GM12878 (cell line): ENCODE data around the gene FAM83G. TPM values are rescaled to one million over a fixed set of nuclear protein-coding genes. Genes with fewer than 3 reads are reported as not detected.

Experiments used
- ATAC-seq: fragments of 200-7000 bp; cut with Tn5 transposase; 3 replicates; pipeline ENCODE4 v1.9.1; 2020; ENCODE audit warnings: mild to moderate bottlenecking, moderate library complexity
- BruUV-seq: library from RNA; stranded (reverse); fragments of 400-500 nt; replicated peaks from 2 replicates; lab custom pipeline; 2021; lab: Mats Ljungman, UMichigan
- CTCF ChIA-PET: fragments of 300-600 bp; sonication (Branson Sonifier 250); formaldehyde crosslinking; extraction: SDS; loops from one replicate; lab custom pipeline; 2021; ENCODE audit warnings: inconsistent platforms; lab: Yijun Ruan, JAX
- POLR2A ChIA-PET: fragments of 350-600 bp; formaldehyde crosslinking; extraction: SDS; loops from one replicate; lab custom pipeline; 2021; ENCODE audit warnings: inconsistent platforms; lab: Charles Lee
- RAD21 ChIA-PET: fragments of 300-600 bp; sonication (Branson Sonifier 250); formaldehyde crosslinking; loops from one replicate; lab custom pipeline; 2023; ENCODE audit warnings: antibody characterized with exemption; ENCODE audit not compliant: unreplicated experiment; lab: Charles Lee
- SMC1A ChIA-PET: fragments of 300-600 bp; sonication (Branson Sonifier 250); formaldehyde crosslinking; loops from one replicate; lab custom pipeline; 2023; ENCODE audit not compliant: unreplicated experiment, uncharacterized antibody; lab: Charles Lee
- DNase-seq: peaks from one replicate; pipeline ENCODE4 v3.0.0-alpha.2; 2011; ENCODE audit warnings: low read depth, low spot score
- FAIRE-seq: peaks from 3 replicates; lab custom pipeline; 2011; peaks lifted over from hg19 to GRCh38; lab: Jason Lieb, UNC
- H2AFZ ChIP-seq: 2 replicates; pipeline ENCODE4 v1.6.0; 2011; ENCODE audit warnings: low read depth, low read length, control low read depth; ENCODE audit not compliant: control insufficient read depth
- H3K27ac ChIP-seq: 2 replicates; pipeline ENCODE4 v1.5.1; 2011; ENCODE audit warnings: control low read depth; ENCODE audit not compliant: control insufficient read depth, insufficient read depth
- H3K27me3 ChIP-seq, 2 experiments: replicated peaks in 1 of 2; 2 replicates each; pipeline versions ENCODE4 v1.6.0 to v1.6.1; 2011; ENCODE audit warnings: low read length in 1 of 2; ENCODE audit not compliant: control insufficient read depth in 2 of 2, insufficient read depth in 2 of 2
- H3K36me3 ChIP-seq, 2 experiments: 2 replicates each; pipeline ENCODE4 v1.5.1; 2011; ENCODE audit warnings: low read length in 1 of 2; ENCODE audit not compliant: control insufficient read depth in 2 of 2, insufficient read depth in 2 of 2
- H3K4me1 ChIP-seq: 2 replicates; pipeline ENCODE4 v1.6.1; 2011; ENCODE audit warnings: mild to moderate bottlenecking, low read length, moderate library complexity, mixed read lengths; ENCODE audit not compliant: control insufficient read depth, insufficient read depth
- H3K4me2 ChIP-seq: 2 replicates; pipeline ENCODE4 v1.6.0; 2011; ENCODE audit warnings: control low read depth; ENCODE audit not compliant: control insufficient read depth, insufficient read depth
- H3K4me3 ChIP-seq: fragments of 200-600 bp; sonication (generic); 2 replicates; pipeline ENCODE4 v1.5.1; 2016
- H3K79me2 ChIP-seq: 2 replicates; pipeline ENCODE4 v1.6.0; 2011; ENCODE audit warnings: low read length; ENCODE audit not compliant: control insufficient read depth, insufficient read depth
- H3K9ac ChIP-seq: 2 replicates; pipeline ENCODE4 v1.8.0; 2011; ENCODE audit warnings: low read length, control low read depth, mixed read lengths; ENCODE audit not compliant: control insufficient read depth, insufficient read depth
- H3K9me3 ChIP-seq: replicated peaks from 3 replicates; pipeline ENCODE4 v1.5.1; 2011; ENCODE audit warnings: mild to moderate bottlenecking, low read length; ENCODE audit not compliant: control insufficient read depth, insufficient read depth
- H4K20me1 ChIP-seq: 2 replicates; pipeline ENCODE4 v1.6.0; 2011; ENCODE audit not compliant: control insufficient read depth, insufficient read depth
- CEBPB ChIP-seq, 2 experiments: fragments of 150-350 bp in 1 of 2; IDR thresholded peaks; 2 replicates each; pipeline ENCODE4 v1.6.1; 2012 to 2014; ENCODE audit warnings: low read depth in 2 of 2, low read length in 2 of 2, borderline replicate concordance in 1 of 2, inconsistent platforms in 1 of 2
- FOXM1 ChIP-seq: IDR thresholded peaks from 2 replicates; pipeline ENCODE4 v1.6.1; 2012; ENCODE audit warnings: low read depth, mild to moderate bottlenecking, inconsistent platforms, low read length, moderate library complexity
- GABPA ChIP-seq: IDR thresholded peaks from 2 replicates; pipeline ENCODE4 v1.6.1; 2014; ENCODE audit warnings: antibody characterized with exemption, low read depth, mild to moderate bottlenecking, inconsistent platforms
- IRF4 ChIP-seq: IDR thresholded peaks from 2 replicates; pipeline ENCODE4 v1.6.1; 2011; ENCODE audit warnings: low read depth, low read length
- KLF5 ChIP-seq: fragments of 450-650 bp; IDR thresholded peaks from 2 replicates; pipeline ENCODE4 v1.6.1; 2014; ENCODE audit warnings: mild to moderate bottlenecking; ENCODE audit not compliant: partially characterized antibody
- MEF2A ChIP-seq: IDR thresholded peaks from 2 replicates; pipeline ENCODE4 v1.6.1; 2011; ENCODE audit warnings: low read depth, mild to moderate bottlenecking, low read length, moderate library complexity; ENCODE audit not compliant: insufficient read depth
- SMAD5 ChIP-seq: IDR thresholded peaks from 2 replicates; pipeline ENCODE4 v1.6.1; 2016; ENCODE audit warnings: antibody characterized with exemption, low read depth
- SREBF1 ChIP-seq: IDR thresholded peaks from 2 replicates; pipeline ENCODE4 v1.6.1; 2012; ENCODE audit warnings: mild to moderate bottlenecking, low read length
- SREBF2 ChIP-seq: IDR thresholded peaks from 2 replicates; pipeline ENCODE4 v1.6.1; 2012; ENCODE audit warnings: mild to moderate bottlenecking, low read length
- TARDBP ChIP-seq: IDR thresholded peaks from 2 replicates; pipeline ENCODE4 v1.6.1; 2016; ENCODE audit warnings: borderline replicate concordance
- WGBS: methylation state at CpG from one replicate; pipeline ENCODE4 v1.1.6; 2016; ENCODE audit warnings: low lambda C conversion rate; ENCODE audit not compliant: insufficient replicate concordance, insufficient coverage; ENCODE audit errors: missing lambda C conversion rate; 5-methylcytosine and 5-hydroxymethylcytosine counted together
- in situ Hi-C: fragments of 300-500 bp; cut with MboI; formaldehyde crosslinking; loops from 9 replicates; pipeline ENCODE4 v1.14.3; 2018; ENCODE audit warnings: mixed read lengths
- intact Hi-C: fragments of 100-400 bp; cut with micrococcal nuclease; formaldehyde crosslinking; loops from one replicate; pipeline ENCODE4 v1.14.2; 2022; ENCODE audit not compliant: unreplicated experiment
- polyA plus RNA-seq, 11 experiments: library from polyadenylated mRNA; depleted of rRNA in 4 of 11; unstranded in 6 of 11; stranded (reverse) in 5 of 11; fragments of >200 nt; fragmentation: Nextera tagmentation in 4 of 11; fragmentation: Illumina TruSeq in 1 of 11; extraction: Ambion mirVana in 4 of 11; extraction: Trizol in 1 of 11; gene quantifications; 1 replicate in 1 of 11; 2 replicates in 10 of 11; pipeline versions ENCODE4 v1.2.1 to v1.2.3, GENCODE V29; 2011 to 2016; ENCODE audit warnings: inconsistent platforms in 2 of 11, missing spikeins in 2 of 11, low read depth in 1 of 11
- total RNA-seq, 4 experiments: library from RNA; depleted of rRNA in 3 of 4; stranded (reverse); fragments of >200 nt in 3 of 4; fragmentation: Illumina TruSeq in 1 of 4; extraction: Trizol in 1 of 4; gene quantifications; 2 replicates each; pipeline versions ENCODE4 v1.2.1 to v1.2.3, GENCODE V29; 2013 to 2021

FAM83G gene
- total and polyA plus RNA-seq, 10 of the 15 experiments (the other 5 are each of a cell fraction or from before 2014, with no cell fraction given): 0.03 to 16.7 (median 6.5) TPM

DNA sequence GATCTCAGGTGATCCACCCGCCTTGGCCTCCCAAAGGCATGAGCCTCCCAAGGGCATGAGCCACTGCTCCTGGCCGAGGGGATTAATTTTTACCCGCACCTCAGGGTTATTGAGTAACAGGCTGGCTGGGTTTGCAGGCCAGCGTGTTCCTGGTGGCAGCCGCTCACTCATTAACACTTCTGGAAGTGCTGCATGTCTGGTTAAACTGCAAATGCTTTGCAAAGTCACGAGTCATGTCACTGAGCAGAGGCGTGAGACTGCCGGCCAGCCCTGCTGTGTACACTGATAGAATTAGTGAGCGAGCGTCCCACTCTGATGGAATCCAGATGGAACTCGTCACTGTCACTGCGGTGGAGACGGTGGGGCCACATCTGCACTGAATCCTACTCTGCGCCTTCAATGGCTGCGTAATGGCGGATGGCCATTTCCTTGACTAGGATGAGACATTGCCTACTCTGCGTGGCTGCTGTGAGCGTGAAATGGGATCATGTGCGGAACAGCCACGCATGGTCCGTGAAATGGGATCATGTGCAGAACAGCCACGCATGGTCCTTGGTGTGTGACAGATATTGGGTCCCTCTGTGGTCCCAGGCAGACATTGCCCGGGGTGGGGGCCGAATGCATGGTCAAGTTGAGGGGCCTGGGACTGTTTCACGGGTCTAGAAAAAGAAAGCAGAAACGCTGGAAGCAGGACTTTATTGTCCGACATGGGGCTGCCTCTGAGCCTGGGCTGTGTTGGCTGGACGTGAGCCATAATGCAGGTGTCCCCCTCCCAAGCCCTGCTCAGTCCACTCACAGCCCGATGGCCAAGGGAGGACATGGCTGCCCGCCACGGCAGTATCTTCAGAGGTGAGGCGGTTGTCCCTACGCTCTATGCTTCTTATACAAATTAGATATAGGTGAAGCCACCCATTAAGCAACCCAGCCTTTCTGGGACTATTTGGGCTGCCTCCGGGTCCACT is 53.3 kb downstream of the FAM83G start:
- Histone ChIP-seq H3K27ac (no peak overlapping the region), H2AFZ (no peak overlapping the region), H4K20me1 (no peaks in the 10 kb centered on the region), H3K9me3 (no peaks in the 10 kb centered on the region), H3K79me2 (no peaks in the 10 kb centered on the region), H3K27me3 (no peaks in the 10 kb centered on the region; a peak in 1 of 4 replicates), H3K4me2 (no peak overlapping the region), H3K4me1 (no peaks in the 10 kb centered on the region), H3K36me3 (no peaks in the 10 kb centered on the region), H3K4me3 (no peak overlapping the region), H3K9ac (no peak overlapping the region)
- DNase-seq (no peak), ATAC-seq (no peak), FAIRE-seq (no peak)
- ChIA-PET SMC1A (interaction anchor here (0.9 kb wide), 1 partner anchor 13 kb away, joined by 3 read pairs; no protein-coding TSS in a partner anchor), RAD21 (interaction anchor here (1.3 kb wide), 1 partner anchor 13 kb away, joined by 3 read pairs; no protein-coding TSS in a partner anchor), POLR2A (no interaction called here), CTCF (interaction anchor here (1.4 kb wide), 1 partner anchor 10 kb away, joined by 4 read pairs; no protein-coding TSS in a partner anchor)
- intact Hi-C loops: no loop called here
- TF ChIP-seq SREBF2 (no peak), TARDBP (no peak), FOXM1 (no peak), IRF4 (no peak), SMAD5 (no peak), GABPA (no peak), SREBF1 (no peak), CEBPB (IDR thresholded peaks at IDR 0.05; ENCODE audit: borderline replicate concordance in 1 of 2, low read depth in 2 of 2, low read length in 2 of 2) (no peak), MEF2A (no peak), KLF5 (no peak)
- 67% methylated on average over 34 of the region's 34 CpGs for WGBS
- no TSS peak for BruUV-seq
- in situ Hi-C loops: no loop called here
